IMR-90 (cell line): ENCODE results near the gene FOXL2NB. TPM values are rescaled to one million over a fixed set of nuclear protein-coding genes. Genes with fewer than 3 reads are reported as not detected.
A peak's percentile ranks its signal among the peaks of the same experiment; 100 is the strongest.
"Not testable (repeated sequence)": the region's sequence is repeated elsewhere in the genome, so short reads cannot be mapped to it uniquely, and the experiment has no call there.

Experiments
- ATAC-seq: fragments of 200-7000 bp; cut with Tn5 transposase; 2 replicates; pipeline ENCODE4 v1.9.1; 2020; ENCODE audit warnings: low read depth, mild to moderate bottlenecking, moderate library complexity
- BruUV-seq: library from RNA; stranded (reverse); fragments of 400-500 nt; replicated peaks from 2 replicates; lab custom pipeline; 2021; lab: Mats Ljungman, UMichigan
- CTCF ChIA-PET: fragments of 300-600 bp; formaldehyde crosslinking; extraction: SDS; loops from one replicate; lab custom pipeline; 2021; ENCODE audit warnings: antibody characterized with exemption; lab: Yijun Ruan, JAX
- POLR2A ChIA-PET: fragments of 300-600 bp; sonication (Branson Sonifier 250); formaldehyde crosslinking; loops from one replicate; lab custom pipeline; 2022; ENCODE audit warnings: antibody characterized with exemption; ENCODE audit not compliant: unreplicated experiment; lab: Charles Lee
- DNase-seq: peaks from one replicate; pipeline ENCODE4 v3.0.0; 2013
- H2AFZ ChIP-seq: replicated peaks from 2 replicates; pipeline ENCODE3; 2013; ENCODE audit warnings: low read length, mild to moderate bottlenecking; ENCODE audit not compliant: poor library complexity
- H2AK5ac ChIP-seq: 2 replicates; pipeline ENCODE4 v1.6.1; 2013; ENCODE audit warnings: low read depth, low read length, inconsistent platforms
- H2AK9ac ChIP-seq: replicated peaks from 2 replicates; pipeline ENCODE3; 2013; ENCODE audit warnings: mild to moderate bottlenecking, low read depth, low read length, moderate library complexity; ENCODE audit not compliant: poor library complexity
- H2BK120ac ChIP-seq: 2 replicates; pipeline ENCODE4 v1.6.1; 2013; ENCODE audit warnings: low read depth, low read length, inconsistent platforms
- H2BK15ac ChIP-seq: 3 replicates; pipeline ENCODE4 v1.6.1; 2013; ENCODE audit warnings: low read depth, low read length, inconsistent platforms
- H2BK20ac ChIP-seq: 2 replicates; pipeline ENCODE4 v1.6.1; 2013; ENCODE audit warnings: low read depth, mild to moderate bottlenecking, inconsistent platforms, low read length, moderate library complexity
- H2BK5ac ChIP-seq: 2 replicates; pipeline ENCODE4 v1.6.1; 2013; ENCODE audit warnings: mild to moderate bottlenecking, low read depth, low read length, inconsistent platforms; ENCODE audit not compliant: poor library complexity, severe bottlenecking
- H3K14ac ChIP-seq: replicated peaks from 2 replicates; pipeline ENCODE4 v1.6.1; 2013; ENCODE audit warnings: low read depth, low read length, inconsistent platforms
- H3K18ac ChIP-seq: 2 replicates; pipeline ENCODE4 v1.6.1; 2013; ENCODE audit warnings: low read depth, low read length, control low read depth
- H3K23ac ChIP-seq: 2 replicates; pipeline ENCODE4 v1.6.1; 2013; ENCODE audit warnings: low read depth, low read length, inconsistent platforms
- H3K27ac ChIP-seq: 2 replicates; pipeline ENCODE4 v1.5.1; 2013; ENCODE audit warnings: mild to moderate bottlenecking, control low read depth, low read length; ENCODE audit not compliant: insufficient read depth
- H3K27me3 ChIP-seq: 2 replicates; pipeline ENCODE4 v1.6.1; 2013; ENCODE audit warnings: low read length; ENCODE audit not compliant: control insufficient read depth, insufficient read depth
- H3K36me3 ChIP-seq: 2 replicates; pipeline ENCODE4 v1.6.1; 2013; ENCODE audit warnings: low read length, mixed read lengths; ENCODE audit not compliant: control insufficient read depth, insufficient read depth
- H3K4ac ChIP-seq: 2 replicates; pipeline ENCODE4 v1.6.1; 2013; ENCODE audit warnings: low read depth, low read length, inconsistent platforms
- H3K4me1 ChIP-seq: 2 replicates; pipeline ENCODE4 v1.6.1; 2013; ENCODE audit warnings: low read length, mixed read lengths; ENCODE audit not compliant: control insufficient read depth, insufficient read depth
- H3K4me2 ChIP-seq: 2 replicates; pipeline ENCODE4 v1.6.1; 2013; ENCODE audit warnings: low read depth, mild to moderate bottlenecking, control low read depth, low read length, moderate library complexity
- H3K4me3 ChIP-seq: 2 replicates; pipeline ENCODE4 v1.5.1; 2013; ENCODE audit warnings: low read depth, mild to moderate bottlenecking, control low read depth, low read length, moderate library complexity; ENCODE audit not compliant: insufficient read depth
- H3K56ac ChIP-seq: 2 replicates; pipeline ENCODE4 v1.6.1; 2013; ENCODE audit warnings: low read length, inconsistent platforms; ENCODE audit not compliant: insufficient read depth; ENCODE audit errors: extremely low read depth
- H3K79me1 ChIP-seq, 2 experiments: 2 replicates each; pipeline ENCODE4 v1.6.1; 2013; ENCODE audit warnings: low read length in 2 of 2, inconsistent platforms in 1 of 2, low read depth in 1 of 2
- H3K9ac ChIP-seq: 2 replicates; pipeline ENCODE4 v1.6.1; 2013; ENCODE audit warnings: low read depth, low read length, control low read depth
- H3K9me1 ChIP-seq: 2 replicates; pipeline ENCODE4 v1.6.1; 2013; ENCODE audit warnings: low read length, inconsistent platforms; ENCODE audit not compliant: insufficient read depth
- H3K9me3 ChIP-seq: 2 replicates; pipeline ENCODE4 v1.6.1; 2013; ENCODE audit warnings: low read length; ENCODE audit not compliant: control insufficient read depth, insufficient read depth
- H4K20me1 ChIP-seq: 2 replicates; pipeline ENCODE4 v1.6.1; 2013; ENCODE audit warnings: low read length, inconsistent platforms; ENCODE audit not compliant: insufficient read depth
- H4K5ac ChIP-seq: 2 replicates; pipeline ENCODE4 v1.6.1; 2013; ENCODE audit warnings: mild to moderate bottlenecking, low read depth, low read length, control low read depth
- H4K8ac ChIP-seq, 2 experiments: 2 replicates each; pipeline ENCODE4 v1.6.1; 2013; ENCODE audit warnings: low read depth in 2 of 2, low read length in 2 of 2, control low read depth in 1 of 2, inconsistent platforms in 1 of 2
- H4K91ac ChIP-seq: 2 replicates; pipeline ENCODE4 v1.6.1; 2013; ENCODE audit warnings: low read depth, low read length, inconsistent platforms; ENCODE audit not compliant: insufficient read depth
- RAD21 ChIP-seq: IDR thresholded peaks from 2 replicates; pipeline ENCODE4 v1.6.1; 2012; ENCODE audit warnings: low read length, improper control_type of control experiment
- WGBS, 2 experiments: methylation state at CpG; one replicate each; pipeline versions ENCODE4 v1.1.5 to v1.1.7; 2013; ENCODE audit warnings: missing lambda C conversion rate in 2 of 2; ENCODE audit not compliant: insufficient read length in 1 of 2; ENCODE audit errors: extremely low coverage in 2 of 2; 5-methylcytosine and 5-hydroxymethylcytosine counted together
- dilution Hi-C: fragments of 300-500 bp; cut with HindIII; formaldehyde crosslinking; loops from one replicate; pipeline ENCODE4 v1.14.3; 2018; ENCODE audit warnings: low sequenced_read_pairs; ENCODE audit not compliant: unreplicated experiment
- in situ Hi-C: fragments of 300-500 bp; cut with MboI; formaldehyde crosslinking; loops from 3 replicates; pipeline ENCODE4 v1.14.3; 2019; ENCODE audit warnings: low sequenced_read_pairs, inconsistent platforms, mixed read lengths
- intact Hi-C: fragments of 100-400 bp; cut with micrococcal nuclease; formaldehyde crosslinking; loops from 2 replicates; pipeline ENCODE4 v1.10.0; 2022
- polyA plus RNA-seq, 3 experiments: library from polyadenylated mRNA; depleted of rRNA; stranded (reverse); fragments of >200 nt; gene quantifications; 2 replicates each; pipeline ENCODE4 v1.2.3, GENCODE V29; 2012; ENCODE audit warnings: low replicate concordance in 1 of 3
- total RNA-seq: library from RNA; depleted of rRNA; stranded (reverse); fragments of >200 nt; gene quantifications from 2 replicates; pipeline ENCODE4 v1.2.3, GENCODE V29; 2012
- TF ChIP-seq, protein P1 (sequence below): conservative IDR thresholded peaks from 2 replicates; pipeline ENCODE4 v1.5.1; 2012; ENCODE audit warnings: mild to moderate bottlenecking, low read depth, low read length, improper control_type of control experiment

FOXL2NB gene
- total and polyA plus RNA-seq, 2 of the 4 experiments (the other 2 are of a cell fraction), result under 0.01 to 0.05 TPM

DNA sequence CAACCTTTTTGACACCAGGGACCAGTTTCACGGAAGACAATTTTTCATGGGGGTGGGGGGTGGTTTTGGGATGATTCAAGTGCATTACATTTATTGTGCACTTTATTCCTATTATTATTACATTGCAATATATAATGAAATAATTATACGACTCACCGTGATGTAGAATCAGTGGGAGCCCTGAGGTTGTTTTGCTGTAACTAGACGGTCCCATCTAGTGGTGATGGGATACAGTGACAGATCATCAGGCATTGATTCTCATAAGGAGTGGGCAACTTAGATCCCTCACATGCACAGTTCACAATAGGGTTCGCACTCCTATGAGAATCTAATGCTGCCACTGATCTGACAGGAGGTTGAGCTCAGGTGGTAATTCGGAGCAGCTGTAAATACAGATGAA, 24.6 kb upstream of the FOXL2NB start:
- H2BK5ac ChIP-seq, H4K20me1 ChIP-seq, H2AK5ac ChIP-seq, H3K4me3 ChIP-seq, H2BK15ac ChIP-seq, H4K8ac ChIP-seq, H3K9ac ChIP-seq, H3K9me1 ChIP-seq, H3K4me2 ChIP-seq, H3K9me3 ChIP-seq, dilution Hi-C loops, POLR2A ChIA-PET, H3K23ac ChIP-seq, H3K18ac ChIP-seq, H3K4me1 ChIP-seq, H3K27ac ChIP-seq, H3K27me3 ChIP-seq, H4K91ac ChIP-seq, H3K36me3 ChIP-seq, H3K14ac ChIP-seq, H3K56ac ChIP-seq, BruUV-seq, H3K79me1 ChIP-seq, H2AFZ ChIP-seq, ATAC-seq, H4K5ac ChIP-seq: not testable (repeated sequence)
- intact Hi-C loops, result loop anchor here (1.0 to 5.0 kb wide), 3 partner anchors 328 to 590 kb away; partner anchors contain the start of gene CEP70
- peak; percentile 29 for DNase-seq
- H2AK9ac ChIP-seq, result peak overlapping the region; percentile 73
- peak overlapping the region; percentile 76; the same call in 1 of the 2 replicates for H2BK20ac ChIP-seq
- 80% methylated on average over 1 of the region's 6 CpGs; no CpG with 5 or more reads in 1 of the 2 experiments for WGBS, 2 experiments
- in situ Hi-C loops, result loop anchor here (10.0 kb wide), 2 partner anchors 428 to 858 kb away; no protein-coding TSS in a partner anchor
- CTCF ChIA-PET, result interaction anchor here (0.9 to 3.2 kb wide), 4 partner anchors 9 to 447 kb away, joined by 3 to 26 read pairs (median 7); no protein-coding TSS in a partner anchor
- 0 out of 2 replicates have a peak overlapping the region, but pooled peaks have one; percentile 17 for H3K4ac ChIP-seq
- H2BK120ac ChIP-seq, result 0 out of 2 replicates have a peak overlapping the region, but pooled peaks have one; percentile 46
- TF ChIP-seq, protein P1, sequence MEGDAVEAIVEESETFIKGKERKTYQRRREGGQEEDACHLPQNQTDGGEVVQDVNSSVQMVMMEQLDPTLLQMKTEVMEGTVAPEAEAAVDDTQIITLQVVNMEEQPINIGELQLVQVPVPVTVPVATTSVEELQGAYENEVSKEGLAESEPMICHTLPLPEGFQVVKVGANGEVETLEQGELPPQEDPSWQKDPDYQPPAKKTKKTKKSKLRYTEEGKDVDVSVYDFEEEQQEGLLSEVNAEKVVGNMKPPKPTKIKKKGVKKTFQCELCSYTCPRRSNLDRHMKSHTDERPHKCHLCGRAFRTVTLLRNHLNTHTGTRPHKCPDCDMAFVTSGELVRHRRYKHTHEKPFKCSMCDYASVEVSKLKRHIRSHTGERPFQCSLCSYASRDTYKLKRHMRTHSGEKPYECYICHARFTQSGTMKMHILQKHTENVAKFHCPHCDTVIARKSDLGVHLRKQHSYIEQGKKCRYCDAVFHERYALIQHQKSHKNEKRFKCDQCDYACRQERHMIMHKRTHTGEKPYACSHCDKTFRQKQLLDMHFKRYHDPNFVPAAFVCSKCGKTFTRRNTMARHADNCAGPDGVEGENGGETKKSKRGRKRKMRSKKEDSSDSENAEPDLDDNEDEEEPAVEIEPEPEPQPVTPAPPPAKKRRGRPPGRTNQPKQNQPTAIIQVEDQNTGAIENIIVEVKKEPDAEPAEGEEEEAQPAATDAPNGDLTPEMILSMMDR, result 0 out of 2 replicates have a peak, but pooled peaks have one; percentile 15
- peak; percentile 31; the same call in 1 of the 2 replicates for TF ChIP-seq RAD21
